ENCODE results near the gene SCLY. TPM values are rescaled to one million over a fixed set of nuclear protein-coding genes. Genes with fewer than 3 reads are reported as not detected.
"Not testable (repeated sequence)": the region's sequence is repeated elsewhere in the genome, so short reads cannot be mapped to it uniquely, and the experiment has no call there.

SCLY gene
- total and polyA plus RNA-seq, 12 donors = 8.3 to 14.5 (median 11.4) TPM

GRCh38 chr2:238065071-238065846 lies 4.5 kb downstream of the SCLY start:
- intact Hi-C loops (cut with DNase I) = loop anchor here in 2 of 10 donors (10.0 kb wide), 2 partner anchors 190 to 210 kb away; partner anchors contain the start of gene RAMP1 (in 1 of the 2)
- DNase-seq (no peak), ATAC-seq (no peak)
- no peak overlapping the region for H3K4me3 ChIP-seq
- no peaks in the 10 kb centered on the region for H3K9me3 ChIP-seq
- H3K27ac ChIP-seq = no peak overlapping the region
- WGBS, 2 donors = 86 to 90% methylated on average over 18 of the region's 18 CpGs
- H3K27me3 ChIP-seq = no peaks in the 10 kb centered on the region
- peaks cover 0 to 58% (median 18%) of the 10 kb centered on the region in 9 donors for H3K36me3 ChIP-seq
- no peak for TF ChIP-seq CTCF (IDR thresholded peaks at IDR 0.05)
- peaks cover 2 to 15% (median 9%) of the 10 kb centered on the region in 9 donors for H3K4me1 ChIP-seq

- Histone ChIP-seq H3K27me3 (no peaks in the 10 kb centered on the region), H3K4me1 (peaks cover 2 to 15% (median 8%) of the 10 kb centered on the region in 9 donors), H3K27ac (no peak overlapping the region), H3K36me3 (peaks cover 0 to 68% (median 18%) of the 10 kb centered on the region in 9 donors), H3K4me3 (no peak overlapping the region), H3K9me3 (no peaks in the 10 kb centered on the region)
- ATAC-seq (no peak), DNase-seq (no peak)
- no peak for TF ChIP-seq CTCF (IDR thresholded peaks at IDR 0.05)
- WGBS, 2 donors = 87 to 91% methylated on average over 9 of the region's 9 CpGs
- intact Hi-C loops (cut with DNase I) = loop anchor here in 2 of 10 donors (10.0 kb wide), 2 partner anchors 189 to 211 kb away; partner anchors contain the start of gene RAMP1 (in 1 of the 2)
Measured at GRCh38 chr2:238066218-238066617, 5.4 kb downstream of the SCLY start.

- not testable (repeated sequence) for DNase-seq, H3K4me3 ChIP-seq, H3K9me3 ChIP-seq, ATAC-seq, H3K4me1 ChIP-seq, H3K27me3 ChIP-seq, H3K27ac ChIP-seq
- WGBS, 2 donors = 95 to 96% methylated on average over 7 of the region's 7 CpGs
- H3K36me3 ChIP-seq = peaks cover 0 to 73% (median 23%) of the 10 kb centered on the region in 9 donors
- intact Hi-C loops (cut with DNase I) = loop anchor here in 2 of 10 donors (10.0 kb wide), 2 partner anchors 188 to 212 kb away; partner anchors contain the start of gene RAMP1 (in 1 of the 2)
Measured at GRCh38 chr2:238066718-238067117, 5.9 kb downstream of the SCLY start.

GRCh38 chr2:238067939-238068338 lies 7.1 kb downstream of the SCLY start:
- H3K27me3 ChIP-seq = no peaks in the 10 kb centered on the region
- no peak for TF ChIP-seq CTCF (IDR thresholded peaks at IDR 0.05)
- H3K27ac ChIP-seq = no peak overlapping the region
- H3K9me3 ChIP-seq = peaks cover 0 to 7% (median 0%) of the 10 kb centered on the region in 11 donors
- H3K4me3 ChIP-seq = no peak overlapping the region
- 92 to 94% methylated on average over 7 of the region's 7 CpGs for WGBS, 2 donors
- intact Hi-C loops (cut with DNase I) = loop anchor here in 2 of 10 donors (10.0 kb wide), 2 partner anchors 187 to 213 kb away; partner anchors contain the start of gene RAMP1 (in 1 of the 2)
- peaks cover 0 to 85% (median 29%) of the 10 kb centered on the region in 9 donors for H3K36me3 ChIP-seq
- ATAC-seq (no peak), DNase-seq (no peak)
- H3K4me1 ChIP-seq = peaks cover 0 to 3% (median 0%) of the 10 kb centered on the region in 9 donors

Data from heart right ventricle (tissue), 16 donors.